ENCODE data around the gene ACOX3.

DNA sequence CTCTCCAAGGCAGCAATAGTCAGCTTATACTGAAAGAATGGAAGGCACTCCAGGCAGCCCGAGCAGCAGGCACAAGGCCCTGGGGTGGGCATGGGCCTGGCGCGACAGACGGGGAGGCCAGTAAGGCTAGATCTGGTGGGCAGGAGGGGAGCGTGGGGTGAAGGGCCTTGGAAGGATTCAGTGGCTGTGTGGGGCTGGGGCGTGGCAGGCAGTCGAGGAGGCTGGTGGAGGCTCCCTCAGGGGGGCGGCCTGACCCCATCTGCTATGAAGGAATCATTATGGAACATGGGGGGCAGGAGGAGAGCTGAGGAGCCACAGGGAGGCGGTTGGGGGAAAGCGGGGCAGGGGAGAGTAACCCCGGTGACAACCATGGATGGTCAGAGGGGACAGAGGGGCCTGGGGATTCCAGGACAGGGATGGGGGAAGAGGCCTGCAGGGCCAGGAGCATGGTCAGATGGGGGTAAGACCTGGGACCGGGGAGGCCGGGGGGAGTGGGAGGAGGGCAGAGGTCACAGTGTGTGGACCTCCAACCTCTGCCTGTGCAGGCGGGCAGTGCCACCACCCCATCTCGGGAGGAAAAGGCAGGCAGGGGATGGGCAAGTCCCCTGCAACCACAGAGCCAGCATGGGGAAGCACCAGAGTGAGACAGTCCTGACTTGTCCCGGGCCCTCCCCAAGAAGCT, 70.3 kb downstream of the ACOX3 start:
- no peak for TF ChIP-seq POLR2A (IDR thresholded peaks at IDR 0.05; ENCODE audit: low read length)
- TF ChIP-seq CTCF (IDR thresholded peaks at IDR 0.05): no peak
- no peak for TF ChIP-seq ESRRA (IDR thresholded peaks at IDR 0.05; ENCODE audit: borderline replicate concordance, low read length)
- TF ChIP-seq KDM1A (IDR thresholded peaks at IDR 0.05; ENCODE audit: low read depth): no peak
